ENCODE measurements around the gene COBL. TPM values are rescaled to one million over a fixed set of nuclear protein-coding genes. Genes with fewer than 3 reads are reported as not detected.

Gene COBL
- total RNA-seq, 1 experiment from 2014 or later = 63.6 TPM

- no peak for TF ChIP-seq CTCF (IDR thresholded peaks at IDR 0.05; ENCODE audit: insufficient read depth in 1 of 2, low read depth in 1 of 2, low read length in 1 of 2, severe bottlenecking in 1 of 2, unreplicated experiment in 1 of 2)
- ChIA-PET POLR2A (no interaction called here), CTCF (no interaction called here)
- Histone ChIP-seq H3K27me3 (replicated peaks; ENCODE audit: control insufficient read depth, insufficient read depth, low read length) (no peaks in the 10 kb centered on the region), H3K36me3 (ENCODE audit: control insufficient read depth, insufficient read depth, low read length) (no peaks in the 10 kb centered on the region), H3K4me1 (peaks cover 24% of the 10 kb centered on the region), H3K4me3 (ENCODE audit: low read depth, low read length) (no peak overlapping the region), H3K9me3 (no peaks in the 10 kb centered on the region)
- H3K4me3 Mint-ChIP-seq (ENCODE audit: unreplicated experiment) = no peak overlapping the region
- no peak for DNase-seq
- no TSS peak for BruUV-seq (replicated peaks)
- H3K27ac Mint-ChIP-seq (ENCODE audit: unreplicated experiment) = no peak overlapping the region
- H3K36me3 Mint-ChIP-seq (ENCODE audit: insufficient read depth, unreplicated experiment) = no peaks in the 10 kb centered on the region
- intact Hi-C loops (cut with micrococcal nuclease; ENCODE audit: unreplicated experiment) = no loop called here
- no peaks in the 10 kb centered on the region for H3K27me3 Mint-ChIP-seq (ENCODE audit: insufficient read depth, unreplicated experiment)
- H3K4me1 Mint-ChIP-seq (ENCODE audit: low read depth, unreplicated experiment) = peaks cover 15% of the 10 kb centered on the region
- H3K9me3 Mint-ChIP-seq (ENCODE audit: unreplicated experiment) = no peaks in the 10 kb centered on the region
Measured at GRCh38 chr7:51325908-51326307, 9.3 kb upstream of the COBL start.

GRCh38 chr7:51325261-51325676 is 8.7 kb upstream of the COBL start:
- ChIA-PET CTCF (no interaction called here), POLR2A (no interaction called here)
- H3K9me3 Mint-ChIP-seq (ENCODE audit: unreplicated experiment) = no peaks in the 10 kb centered on the region
- no TSS peak for BruUV-seq (replicated peaks)
- intact Hi-C loops (cut with micrococcal nuclease; ENCODE audit: unreplicated experiment) = no loop called here
- H3K27me3 Mint-ChIP-seq (ENCODE audit: insufficient read depth, unreplicated experiment) = no peaks in the 10 kb centered on the region
- Histone ChIP-seq H3K9me3 (no peaks in the 10 kb centered on the region), H3K4me1 (peaks cover 28% of the 10 kb centered on the region), H3K27me3 (replicated peaks; ENCODE audit: control insufficient read depth, insufficient read depth, low read length) (no peaks in the 10 kb centered on the region), H3K36me3 (ENCODE audit: control insufficient read depth, insufficient read depth, low read length) (no peaks in the 10 kb centered on the region), H3K4me3 (ENCODE audit: low read depth, low read length) (no peak overlapping the region)
- no peak overlapping the region for H3K27ac Mint-ChIP-seq (ENCODE audit: unreplicated experiment)
- TF ChIP-seq CTCF (IDR thresholded peaks at IDR 0.05; ENCODE audit: insufficient read depth in 1 of 2, low read depth in 1 of 2, low read length in 1 of 2, severe bottlenecking in 1 of 2, unreplicated experiment in 1 of 2) = no peak
- peaks cover 20% of the 10 kb centered on the region for H3K4me1 Mint-ChIP-seq (ENCODE audit: low read depth, unreplicated experiment)
- no peak for DNase-seq
- H3K4me3 Mint-ChIP-seq (ENCODE audit: unreplicated experiment) = no peak overlapping the region
- no peaks in the 10 kb centered on the region for H3K36me3 Mint-ChIP-seq (ENCODE audit: insufficient read depth, unreplicated experiment)

- H3K4me1 Mint-ChIP-seq (ENCODE audit: low read depth, unreplicated experiment) = peaks cover 25% of the 10 kb centered on the region
- CTCF ChIA-PET = no interaction called here
Measured at GRCh38 chr7:51324206-51324898, 7.7 kb upstream of the COBL start.

More at GRCh38 chr7:51324206-51324898, 7.7 kb upstream of the COBL start:
- POLR2A ChIA-PET = no interaction called here
- H3K27me3 Mint-ChIP-seq (ENCODE audit: insufficient read depth, unreplicated experiment) = no peaks in the 10 kb centered on the region
- H3K36me3 ChIP-seq (ENCODE audit: control insufficient read depth, insufficient read depth, low read length) = no peaks in the 10 kb centered on the region
- H3K4me1 ChIP-seq = peaks cover 37% of the 10 kb centered on the region
- H3K9me3 Mint-ChIP-seq (ENCODE audit: unreplicated experiment) = no peaks in the 10 kb centered on the region
- no peak overlapping the region for H3K4me3 Mint-ChIP-seq (ENCODE audit: unreplicated experiment)
- no peak for TF ChIP-seq CTCF (IDR thresholded peaks at IDR 0.05; ENCODE audit: insufficient read depth in 1 of 2, low read depth in 1 of 2, low read length in 1 of 2, severe bottlenecking in 1 of 2, unreplicated experiment in 1 of 2)
- H3K27me3 ChIP-seq (replicated peaks; ENCODE audit: control insufficient read depth, insufficient read depth, low read length) = no peaks in the 10 kb centered on the region
- no peak overlapping the region for H3K27ac Mint-ChIP-seq (ENCODE audit: unreplicated experiment)
- no peaks in the 10 kb centered on the region for H3K9me3 ChIP-seq
- no peak overlapping the region for H3K4me3 ChIP-seq (ENCODE audit: low read depth, low read length)
- no TSS peak for BruUV-seq (replicated peaks)
- DNase-seq = peak; percentile 53 to 56
- no peaks in the 10 kb centered on the region for H3K36me3 Mint-ChIP-seq (ENCODE audit: insufficient read depth, unreplicated experiment)
- intact Hi-C loops (cut with micrococcal nuclease; ENCODE audit: unreplicated experiment) = no loop called here

Data from Caco-2 (cell line).